Smooth muscle cell (in vitro differentiated cells): ENCODE measurements around the gene ADGRL3. TPM values are rescaled to one million over a fixed set of nuclear protein-coding genes. Genes with fewer than 3 reads are reported as not detected.

Experiments used
- DNase-seq: peaks from one replicate; lab custom pipeline; 2025; ENCODE audit not compliant: unreplicated experiment; lab: John Stamatoyannopoulos, UW
- H2AFZ ChIP-seq: fragments of 200-600 bp; sonication (generic); 2 replicates; pipeline ENCODE4 v1.6.0; 2016; ENCODE audit warnings: antibody characterized with exemption, low read depth, mild to moderate bottlenecking
- H3F3A ChIP-seq: fragments of 200-600 bp; sonication (generic); 2 replicates; pipeline ENCODE4 v1.6.0; 2017; ENCODE audit warnings: antibody characterized with exemption, low read depth
- H3K27ac ChIP-seq: fragments of 200-600 bp; sonication (generic); 2 replicates; pipeline ENCODE4 v1.5.1; 2016; ENCODE audit warnings: low read depth, mild to moderate bottlenecking
- H3K27me3 ChIP-seq: fragments of 200-600 bp; sonication (generic); 2 replicates; pipeline ENCODE4 v1.6.1; 2016; ENCODE audit warnings: low read depth, mild to moderate bottlenecking
- H3K36me3 ChIP-seq: fragments of 200-600 bp; sonication (generic); 2 replicates; pipeline ENCODE4 v1.5.1; 2016; ENCODE audit warnings: low read depth
- H3K4me1 ChIP-seq: fragments of 200-600 bp; sonication (generic); 2 replicates; pipeline ENCODE4 v1.5.1; 2016; ENCODE audit warnings: low read depth
- H3K4me2 ChIP-seq: fragments of 200-600 bp; sonication (generic); 2 replicates; pipeline ENCODE4 v1.6.0; 2016; ENCODE audit warnings: mild to moderate bottlenecking
- H3K4me3 ChIP-seq: fragments of 200-600 bp; sonication (generic); 2 replicates; pipeline ENCODE4 v1.5.1; 2016; ENCODE audit warnings: mild to moderate bottlenecking
- H3K79me2 ChIP-seq: fragments of 200-600 bp; sonication (generic); 2 replicates; pipeline ENCODE4 v1.6.0; 2016; ENCODE audit warnings: low read depth, mild to moderate bottlenecking
- H3K9ac ChIP-seq: fragments of 200-600 bp; sonication (generic); 2 replicates; pipeline ENCODE4 v1.6.0; 2016; ENCODE audit warnings: low read depth
- H3K9me3 ChIP-seq: fragments of 200-600 bp; sonication (generic); replicated peaks from 2 replicates; pipeline ENCODE4 v1.5.1; 2016; ENCODE audit warnings: low read depth
- H4K20me1 ChIP-seq: fragments of 200-600 bp; sonication (generic); 2 replicates; pipeline ENCODE4 v1.6.0; 2016; ENCODE audit warnings: low read depth
- CTCF ChIP-seq: fragments of 200-600 bp; sonication (generic); IDR thresholded peaks from 2 replicates; pipeline ENCODE4 v1.5.1; 2017; ENCODE audit warnings: borderline replicate concordance, mild to moderate bottlenecking, antibody characterized with exemption; ENCODE audit not compliant: insufficient read depth, poor library complexity, severe bottlenecking
- WGBS: methylation state at CpG from one replicate; pipeline ENCODE4 v1.1.7; 2016; ENCODE audit warnings: low lambda C conversion rate; 5-methylcytosine and 5-hydroxymethylcytosine counted together
- polyA plus RNA-seq: library from polyadenylated mRNA; unstranded; fragments of >200 nt; fragmentation: Nextera tagmentation; extraction: Ambion mirVana; gene quantifications from 2 replicates; pipeline ENCODE4 v1.2.1, GENCODE V29; 2016
- total RNA-seq: library from RNA; depleted of rRNA; stranded (reverse); fragments of >200 nt; gene quantifications from 2 replicates; pipeline ENCODE4 v1.2.3, GENCODE V29; 2014

ADGRL3 gene
- total and polyA plus RNA-seq, 2 experiments from 2014 or later = 2.4 to 9.5 TPM

GRCh38 chr4:61389640-61390039, 189.5 kb downstream of the ADGRL3 start:
- Histone ChIP-seq H3K79me2 (no peaks in the 10 kb centered on the region), H3K27me3 (no peaks in the 10 kb centered on the region), H3K4me3 (no peak overlapping the region), H3K9me3 (no peaks in the 10 kb centered on the region), H3F3A (no peaks in the 10 kb centered on the region), H3K9ac (no peak overlapping the region), H3K4me2 (no peak overlapping the region), H3K27ac (no peak overlapping the region), H2AFZ (no peak overlapping the region), H4K20me1 (no peaks in the 10 kb centered on the region), H3K36me3 (no peaks in the 10 kb centered on the region), H3K4me1 (no peaks in the 10 kb centered on the region)
- WGBS = 50% methylated on average over 2 of the region's 2 CpGs
- TF ChIP-seq CTCF = no peak
- no peak for DNase-seq

GRCh38 chr4:61395754-61396153, 195.6 kb downstream of the ADGRL3 start:
- Histone ChIP-seq H3K79me2 (no peaks in the 10 kb centered on the region), H3K9me3 (no peaks in the 10 kb centered on the region), H3K27ac (no peak overlapping the region), H3K9ac (no peak overlapping the region), H3K36me3 (no peaks in the 10 kb centered on the region), H3F3A (no peaks in the 10 kb centered on the region), H3K4me3 (no peak overlapping the region), H3K4me1 (peaks cover 3% of the 10 kb centered on the region), H4K20me1 (no peaks in the 10 kb centered on the region), H2AFZ (no peak overlapping the region), H3K4me2 (no peak overlapping the region), H3K27me3 (no peaks in the 10 kb centered on the region)
- 84% methylated on average over 3 of the region's 3 CpGs for WGBS
- no peak for TF ChIP-seq CTCF
- no peak for DNase-seq

GRCh38 chr4:61397174-61397573, 197.0 kb downstream of the ADGRL3 start:
- H3K9ac ChIP-seq = no peak overlapping the region
- TF ChIP-seq CTCF = no peak
- H3K27me3 ChIP-seq = no peaks in the 10 kb centered on the region
- no peak overlapping the region for H3K4me3 ChIP-seq
- peaks cover 3% of the 10 kb centered on the region for H3K4me1 ChIP-seq
- H3F3A ChIP-seq = no peaks in the 10 kb centered on the region
- H3K4me2 ChIP-seq = no peak overlapping the region
- no peak for DNase-seq
- no peaks in the 10 kb centered on the region for H4K20me1 ChIP-seq
- H3K79me2 ChIP-seq = no peaks in the 10 kb centered on the region
- no peaks in the 10 kb centered on the region for H3K9me3 ChIP-seq
- H3K36me3 ChIP-seq = no peaks in the 10 kb centered on the region
- WGBS = 73% methylated on average over 1 of the region's 1 CpG
- no peak overlapping the region for H2AFZ ChIP-seq
- H3K27ac ChIP-seq = no peak overlapping the region

GRCh38 chr4:61400439-61401038, 200.4 kb downstream of the ADGRL3 start:
- no peak overlapping the region for H3K27ac ChIP-seq
- H3F3A ChIP-seq = no peaks in the 10 kb centered on the region
- H3K9ac ChIP-seq = no peak overlapping the region
- H4K20me1 ChIP-seq = no peaks in the 10 kb centered on the region
- H3K27me3 ChIP-seq = no peaks in the 10 kb centered on the region
- no peaks in the 10 kb centered on the region for H3K79me2 ChIP-seq
- no peaks in the 10 kb centered on the region for H3K36me3 ChIP-seq
- no peak overlapping the region for H3K4me2 ChIP-seq
- no peaks in the 10 kb centered on the region for H3K9me3 ChIP-seq
- no peak overlapping the region for H2AFZ ChIP-seq
- no peak overlapping the region for H3K4me3 ChIP-seq
- no peak for TF ChIP-seq CTCF
- WGBS = 97% methylated on average over 1 of the region's 1 CpG
- no peak for DNase-seq
- H3K4me1 ChIP-seq = peaks cover 3% of the 10 kb centered on the region
